ENCODE measurements around the gene POT1.
"Not testable (repeated sequence)": the region's sequence is repeated elsewhere in the genome, so short reads cannot be mapped to it uniquely, and the experiment has no call there.

The POT1 gene

GRCh38 chr7:124929467-124930172, at the start of gene POT1:
POT1 (minus strand) TSS chr7:124929825; CDS start chr7:124897173, 32,652 bp downstream.
- DNase-seq: peak; percentile 97

GRCh38 chr7:124975131-124975530, 45.5 kb upstream of the POT1 start:
- not testable (repeated sequence) for DNase-seq

DNA sequence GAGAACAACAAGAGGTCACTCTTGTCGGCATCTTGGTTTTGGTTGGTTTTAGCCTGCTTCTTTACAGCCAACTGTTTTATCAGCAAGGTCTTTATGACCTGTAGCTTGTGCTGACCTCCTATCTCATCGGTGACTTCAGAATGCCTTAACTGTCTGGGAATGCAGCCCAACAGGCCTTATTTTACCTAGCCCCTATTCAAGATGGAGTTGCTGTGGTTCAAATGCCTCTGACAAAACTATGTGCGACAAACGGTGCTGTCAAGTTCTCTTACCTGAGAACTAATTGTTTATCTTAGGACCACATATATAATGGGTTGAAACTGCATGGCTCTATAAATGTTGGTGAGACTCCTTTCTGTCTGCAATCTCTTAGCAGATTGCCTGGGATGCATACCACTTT, 35.9 kb upstream of the POT1 start:
- DNase-seq: no peak

- no peak for DNase-seq
Measured at GRCh38 chr7:124959676-124960075, 30.1 kb upstream of the POT1 start.

- not testable (repeated sequence) for DNase-seq
Measured at GRCh38 chr7:124957952-124958351, 28.3 kb upstream of the POT1 start.

DNA sequence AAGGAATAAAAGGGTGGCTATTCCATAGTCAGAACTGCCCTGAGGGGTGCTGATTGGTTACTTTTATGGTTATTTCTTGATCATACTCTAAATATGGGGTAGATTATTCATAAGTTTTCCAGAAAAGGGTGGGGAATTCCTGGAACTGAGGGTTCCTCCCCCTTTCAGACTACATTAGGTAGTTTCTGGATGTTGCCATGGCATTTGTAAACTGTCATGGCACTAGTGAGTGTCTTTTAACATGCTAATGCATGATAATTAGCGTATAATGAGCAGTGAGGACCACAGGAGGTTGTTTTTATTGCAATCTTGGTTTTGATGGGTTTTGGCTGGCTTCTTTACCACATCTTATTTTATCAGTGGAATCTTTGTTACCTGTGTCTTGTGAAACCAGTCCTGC, 26.5 kb upstream of the POT1 start:
- DNase-seq: no peak

- DNase-seq: no peak
Measured at GRCh38 chr7:124954790-124955189, 25.2 kb upstream of the POT1 start.

- no peak for DNase-seq
Measured at GRCh38 chr7:124945680-124946079, 16.1 kb upstream of the POT1 start.

GRCh38 chr7:124943472-124943871, 13.8 kb upstream of the POT1 start:
- DNase-seq: no peak

DNA sequence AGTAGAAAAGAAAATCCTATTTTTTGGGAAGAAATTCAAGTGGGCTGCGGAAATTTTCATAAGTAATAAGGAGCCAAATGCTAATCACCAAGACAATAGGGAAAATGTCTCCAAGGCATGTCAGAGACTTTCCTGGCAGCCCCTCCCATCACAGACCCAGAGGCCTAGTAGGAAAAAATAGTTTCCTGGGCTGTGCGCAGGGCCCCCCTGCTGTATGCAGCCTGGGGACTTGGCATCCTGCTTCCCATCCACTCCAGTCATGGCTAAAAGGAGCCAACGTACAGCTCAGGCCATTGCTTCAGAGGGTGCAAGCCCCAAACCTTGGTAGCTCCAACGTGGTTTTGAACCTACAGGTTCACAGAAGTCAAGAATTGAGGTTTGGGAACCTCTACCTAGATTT, 12.8 kb upstream of the POT1 start:
- DNase-seq: no peak

DNA sequence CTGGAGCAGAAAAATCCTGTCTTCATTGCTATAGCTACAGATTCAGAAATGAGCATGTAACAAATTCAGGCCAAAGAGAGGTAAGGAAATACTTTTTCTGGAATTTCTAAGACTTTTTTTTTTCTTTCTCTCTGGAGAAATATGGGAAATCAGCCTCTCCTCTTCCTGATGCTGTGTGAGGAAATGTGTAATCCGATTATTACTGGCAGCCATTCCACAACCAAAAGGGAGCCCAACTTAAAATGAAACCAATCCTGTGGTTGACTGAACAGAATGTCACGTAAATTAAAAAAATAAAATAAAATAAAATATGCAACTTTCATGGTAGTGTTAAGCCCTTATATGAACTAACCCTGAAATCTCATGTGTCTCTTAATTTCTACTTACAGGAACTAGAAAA, 10.7 kb upstream of the POT1 start:
- DNase-seq: no peak

DNA sequence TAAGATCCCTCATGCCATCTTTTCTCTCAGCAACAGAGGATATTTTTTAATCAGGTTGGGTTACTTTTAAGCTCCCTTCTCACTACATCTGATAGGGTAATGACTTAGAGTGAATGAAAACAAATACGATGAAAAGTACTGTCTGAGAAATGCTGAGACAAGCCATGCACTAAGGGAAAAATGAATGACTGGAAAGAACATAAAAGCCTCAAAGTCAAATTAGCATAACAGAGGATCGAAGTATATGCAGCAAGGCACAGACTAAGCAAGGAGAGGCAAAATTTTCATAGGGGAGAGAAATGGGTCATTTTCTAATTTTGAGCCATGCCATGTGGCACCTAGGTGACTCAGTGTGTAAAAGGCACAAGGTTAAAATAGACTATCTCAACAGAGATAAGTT, 8.5 kb upstream of the POT1 start:
- DNase-seq: no peak

- DNase-seq: no peak
Measured at GRCh38 chr7:124937076-124937475, 7.5 kb upstream of the POT1 start.

- DNase-seq: no peak
Measured at GRCh38 chr7:124934841-124935240, 5.2 kb upstream of the POT1 start.

DNA sequence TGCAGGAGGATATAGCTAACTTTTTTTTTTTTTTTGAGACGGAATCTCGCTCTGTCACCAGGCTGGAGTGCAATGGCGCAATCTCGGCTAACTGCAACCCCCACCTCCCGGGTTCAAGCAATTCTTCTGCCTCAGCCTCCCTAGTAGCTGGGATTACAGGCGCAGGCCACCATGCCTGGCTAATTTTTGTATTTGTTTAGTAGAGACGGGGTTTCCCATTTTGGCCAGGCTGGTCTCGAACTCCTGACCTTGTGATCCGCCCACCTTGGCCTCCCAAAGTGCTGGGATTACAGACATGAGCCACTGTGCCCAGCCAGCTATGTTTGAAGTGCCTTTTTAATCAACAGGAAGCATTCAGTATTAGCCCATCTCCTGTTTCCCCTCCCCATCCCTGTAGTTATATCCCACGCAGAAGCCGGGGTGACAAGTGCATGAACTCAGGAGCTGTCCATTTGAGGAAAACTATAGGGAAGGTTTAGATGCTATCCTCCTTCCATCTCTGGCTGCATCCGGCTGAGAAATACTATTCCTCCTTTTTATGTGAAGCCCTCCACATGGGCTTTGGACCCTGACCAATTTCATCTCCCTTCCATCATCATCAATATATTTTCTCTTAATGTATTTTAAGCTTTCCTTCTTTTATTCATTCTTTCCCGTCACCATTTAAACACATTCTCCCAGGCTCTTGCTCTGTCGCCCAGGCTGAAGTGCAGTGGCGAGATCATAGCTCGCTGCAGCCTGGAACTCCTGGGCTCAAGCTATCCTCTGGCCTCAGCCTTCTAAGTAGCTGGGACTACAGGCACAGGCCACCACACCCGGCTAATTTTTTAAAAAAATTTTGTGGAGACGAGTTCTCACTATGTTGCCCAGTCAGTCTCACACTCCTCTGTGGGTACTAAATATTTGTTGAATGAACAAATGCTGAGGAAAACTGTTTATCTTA, 1.3 kb upstream of the POT1 start:
- no peak for DNase-seq

GRCh38 chr7:124930173-124930623, 573 bp upstream of the POT1 start:
- no peak for DNase-seq

DNA sequence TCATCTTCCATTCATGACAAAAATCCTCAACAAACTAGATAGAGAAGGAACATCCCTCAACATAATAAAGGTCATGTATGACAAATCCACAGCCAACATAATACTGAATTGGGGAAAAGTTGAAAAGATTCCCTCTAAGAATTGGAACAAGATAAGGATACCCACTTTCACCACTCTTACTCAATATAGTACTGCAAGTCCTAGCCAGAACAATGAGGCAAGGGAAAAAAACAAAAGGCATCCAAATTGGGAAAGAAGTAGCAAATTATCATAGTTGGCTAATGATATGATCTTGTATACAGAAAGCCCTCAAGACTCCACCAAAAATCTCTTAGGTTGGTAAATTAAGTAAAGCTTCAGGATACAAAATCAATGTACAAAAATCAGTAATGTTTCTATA, 4.7 kb downstream of the POT1 start:
- DNase-seq: no peak

DNA sequence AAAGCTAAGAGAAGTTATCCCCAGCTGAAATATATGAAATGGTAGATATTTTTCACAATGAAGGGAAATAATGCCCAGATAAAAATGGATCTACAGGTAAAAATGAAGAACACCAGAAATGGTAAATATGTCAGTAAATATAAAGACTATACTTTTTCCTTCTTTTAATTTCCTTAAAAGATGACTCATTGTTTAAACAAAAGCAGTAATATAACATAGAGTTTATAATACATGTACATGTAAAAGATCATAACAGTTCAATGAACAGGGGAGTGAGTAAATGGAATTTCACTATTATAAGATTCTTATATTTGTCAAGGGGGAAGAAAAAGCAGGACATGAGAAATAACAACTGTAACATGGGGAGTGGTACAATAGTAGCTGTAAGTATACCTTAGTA, 7.4 kb downstream of the POT1 start:
- no peak for DNase-seq

- DNase-seq: no peak
Measured at GRCh38 chr7:124919841-124920240, 9.8 kb downstream of the POT1 start.

DNA sequence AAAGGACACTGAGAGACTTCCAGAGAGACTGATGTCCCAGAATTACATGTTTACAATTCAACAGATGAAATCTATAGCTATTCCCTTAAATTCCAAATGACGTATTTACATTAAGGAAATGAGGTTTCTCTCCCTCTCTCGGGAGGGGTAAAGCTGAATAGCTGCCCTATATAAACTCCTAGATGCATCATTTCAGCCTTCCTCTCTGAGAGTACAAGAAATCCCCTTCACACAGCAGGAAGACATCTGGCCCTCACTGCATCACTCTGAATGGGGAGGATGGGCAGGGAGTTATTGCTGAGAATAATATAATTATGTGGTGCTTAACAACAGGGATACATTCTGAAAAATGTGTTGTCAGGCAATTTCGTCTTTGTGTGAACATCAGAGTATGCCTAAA, 11.0 kb downstream of the POT1 start:
- no peak for DNase-seq

DNA sequence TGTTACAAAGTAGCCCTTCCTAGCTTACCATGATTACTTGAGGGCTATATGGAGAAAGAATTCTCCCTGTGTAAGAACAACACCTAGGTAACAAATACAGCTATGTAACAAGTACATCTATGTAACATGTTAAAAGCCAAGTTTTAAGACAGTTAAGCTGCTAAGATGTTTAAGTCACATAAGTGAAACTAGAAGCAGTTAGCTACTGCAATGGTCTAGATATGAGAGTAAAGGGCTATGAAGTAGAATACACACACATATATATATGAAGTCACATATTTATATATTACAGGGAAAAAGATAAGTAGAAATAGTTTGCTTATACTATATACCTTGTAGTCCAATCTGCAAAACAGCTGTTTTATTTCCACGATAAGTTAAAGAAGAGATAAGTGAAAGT, 14.4 kb downstream of the POT1 start:
- DNase-seq: no peak

DNA sequence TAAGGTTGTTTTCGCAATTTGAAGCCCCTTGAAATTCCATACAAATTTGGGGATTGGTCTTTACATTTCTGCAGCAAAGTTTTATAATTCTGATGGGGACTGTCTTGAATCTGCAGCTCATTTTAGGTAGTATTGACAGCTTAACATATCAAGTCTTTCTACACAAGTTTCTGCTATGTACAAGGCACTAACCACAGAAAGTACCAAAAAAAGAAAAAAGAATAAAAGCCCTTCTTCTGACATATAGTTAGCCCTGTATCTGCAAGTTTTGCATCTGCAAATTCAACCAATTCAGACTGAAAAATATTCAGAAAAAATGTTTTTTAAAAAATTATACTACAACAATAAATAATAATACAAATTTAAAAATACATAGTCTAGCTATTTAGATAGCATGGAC, 15.3 kb downstream of the POT1 start:
- no peak for DNase-seq

DNA sequence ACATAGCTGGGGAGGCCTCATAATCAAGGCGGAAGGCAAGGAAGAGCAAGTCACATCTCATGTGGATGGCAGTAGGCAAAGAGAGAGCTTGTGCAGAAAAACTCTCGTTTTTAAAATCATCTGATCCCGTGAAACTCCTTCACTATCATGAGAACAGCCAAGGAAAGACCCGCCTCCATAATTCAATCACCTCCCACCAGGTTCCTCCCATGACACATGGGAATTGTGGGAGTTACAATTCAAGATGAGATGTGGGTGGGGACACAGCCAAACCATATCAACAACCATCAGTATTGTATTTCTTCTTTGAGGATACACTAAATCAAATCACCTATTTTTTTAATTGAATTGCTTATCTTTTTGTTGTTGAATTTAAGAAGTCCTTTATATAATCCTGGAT, 16.7 kb downstream of the POT1 start:
- no peak for DNase-seq

- DNase-seq: no peak
Measured at GRCh38 chr7:124909808-124910207, 19.8 kb downstream of the POT1 start.

Data from NCI-H2107 (cell line).